Liver (tissue), 3 donors: ENCODE results near the gene PAH.

Source experiments
- CTCF ChIP-seq: fragments of 150-350 bp; IDR thresholded peaks from 2 replicates; pipeline ENCODE4 v1.5.1; 2017; ENCODE audit warnings: improper control_type of control experiment, low read depth, low read length; ENCODE audit not compliant: missing input control
- FOXA1 ChIP-seq: IDR thresholded peaks from 2 replicates; pipeline ENCODE4 v1.6.1; 2016; ENCODE audit warnings: antibody characterized with exemption
- GABPA ChIP-seq, 2 donors: IDR thresholded peaks in 1 of 2; conservative IDR thresholded peaks in 1 of 2; 2 replicates each; pipeline ENCODE4 v1.6.1; 2016; ENCODE audit warnings: antibody characterized with exemption in 2 of 2, mild to moderate bottlenecking in 1 of 2, moderate library complexity in 1 of 2
- HNF4A ChIP-seq, 2 donors: conservative IDR thresholded peaks; 2 replicates each; pipeline ENCODE4 v1.6.1; 2016; ENCODE audit warnings: antibody characterized with exemption in 2 of 2, mild to moderate bottlenecking in 2 of 2
- HNF4G ChIP-seq: IDR thresholded peaks from 2 replicates; pipeline ENCODE4 v1.6.1; 2016; ENCODE audit warnings: antibody characterized with exemption
- JUND ChIP-seq, 2 donors: IDR thresholded peaks; 2 replicates each; pipeline ENCODE4 v1.6.1; 2016; ENCODE audit warnings: antibody characterized with exemption in 2 of 2
- MAX ChIP-seq: IDR thresholded peaks from 2 replicates; pipeline ENCODE4 v1.6.1; 2016; ENCODE audit warnings: antibody characterized with exemption
- NR2F2 ChIP-seq: IDR thresholded peaks from 2 replicates; pipeline ENCODE4 v1.6.1; 2016; ENCODE audit warnings: antibody characterized with exemption
- RAD21 ChIP-seq, 2 donors: IDR thresholded peaks; 2 replicates each; pipeline ENCODE4 v1.6.1; 2016; ENCODE audit warnings: antibody characterized with exemption in 2 of 2, mild to moderate bottlenecking in 2 of 2
- SP1 ChIP-seq: IDR thresholded peaks from 2 replicates; pipeline ENCODE4 v1.6.1; 2018; ENCODE audit warnings: antibody characterized with exemption, mild to moderate bottlenecking
- TAF1 ChIP-seq: conservative IDR thresholded peaks from 2 replicates; pipeline ENCODE4 v1.6.1; 2016; ENCODE audit warnings: antibody characterized with exemption, mild to moderate bottlenecking
- YY1 ChIP-seq: IDR thresholded peaks from 2 replicates; pipeline ENCODE4 v1.6.1; 2016; ENCODE audit warnings: antibody characterized with exemption, mild to moderate bottlenecking
- TF ChIP-seq, protein P1 (sequence below): IDR thresholded peaks from 2 replicates; pipeline ENCODE4 v1.6.1; 2016; ENCODE audit warnings: antibody characterized with exemption, mild to moderate bottlenecking
- TF ChIP-seq, protein P2 (sequence below): IDR thresholded peaks from 2 replicates; pipeline ENCODE4 v1.6.1; 2016; ENCODE audit warnings: antibody characterized with exemption
- donor health status: healthy.
- donor health status: healthy.

- TF ChIP-seq CTCF, result no peak
- TF ChIP-seq YY1, result no peak
- TF ChIP-seq, protein P1, sequence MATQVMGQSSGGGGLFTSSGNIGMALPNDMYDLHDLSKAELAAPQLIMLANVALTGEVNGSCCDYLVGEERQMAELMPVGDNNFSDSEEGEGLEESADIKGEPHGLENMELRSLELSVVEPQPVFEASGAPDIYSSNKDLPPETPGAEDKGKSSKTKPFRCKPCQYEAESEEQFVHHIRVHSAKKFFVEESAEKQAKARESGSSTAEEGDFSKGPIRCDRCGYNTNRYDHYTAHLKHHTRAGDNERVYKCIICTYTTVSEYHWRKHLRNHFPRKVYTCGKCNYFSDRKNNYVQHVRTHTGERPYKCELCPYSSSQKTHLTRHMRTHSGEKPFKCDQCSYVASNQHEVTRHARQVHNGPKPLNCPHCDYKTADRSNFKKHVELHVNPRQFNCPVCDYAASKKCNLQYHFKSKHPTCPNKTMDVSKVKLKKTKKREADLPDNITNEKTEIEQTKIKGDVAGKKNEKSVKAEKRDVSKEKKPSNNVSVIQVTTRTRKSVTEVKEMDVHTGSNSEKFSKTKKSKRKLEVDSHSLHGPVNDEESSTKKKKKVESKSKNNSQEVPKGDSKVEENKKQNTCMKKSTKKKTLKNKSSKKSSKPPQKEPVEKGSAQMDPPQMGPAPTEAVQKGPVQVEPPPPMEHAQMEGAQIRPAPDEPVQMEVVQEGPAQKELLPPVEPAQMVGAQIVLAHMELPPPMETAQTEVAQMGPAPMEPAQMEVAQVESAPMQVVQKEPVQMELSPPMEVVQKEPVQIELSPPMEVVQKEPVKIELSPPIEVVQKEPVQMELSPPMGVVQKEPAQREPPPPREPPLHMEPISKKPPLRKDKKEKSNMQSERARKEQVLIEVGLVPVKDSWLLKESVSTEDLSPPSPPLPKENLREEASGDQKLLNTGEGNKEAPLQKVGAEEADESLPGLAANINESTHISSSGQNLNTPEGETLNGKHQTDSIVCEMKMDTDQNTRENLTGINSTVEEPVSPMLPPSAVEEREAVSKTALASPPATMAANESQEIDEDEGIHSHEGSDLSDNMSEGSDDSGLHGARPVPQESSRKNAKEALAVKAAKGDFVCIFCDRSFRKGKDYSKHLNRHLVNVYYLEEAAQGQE, result no peak
- no peak for TF ChIP-seq RAD21 (IDR thresholded peaks at IDR 0.05)
- TF ChIP-seq JUND (IDR thresholded peaks at IDR 0.05), result peak in 1 of 2 donors; percentile 33
- TF ChIP-seq HNF4A (conservative IDR thresholded peaks at IDR 0.05), result no peak
- no peak for TF ChIP-seq MAX
- TF ChIP-seq SP1, result no peak
- no peak for TF ChIP-seq GABPA (IDR thresholded peaks at IDR 0.05 in 1 of 2, conservative IDR thresholded peaks at IDR 0.05 in 1 of 2)
- no peak for TF ChIP-seq TAF1
- TF ChIP-seq FOXA1, result no peak
- peak; percentile 58 for TF ChIP-seq NR2F2
- TF ChIP-seq, protein P2, sequence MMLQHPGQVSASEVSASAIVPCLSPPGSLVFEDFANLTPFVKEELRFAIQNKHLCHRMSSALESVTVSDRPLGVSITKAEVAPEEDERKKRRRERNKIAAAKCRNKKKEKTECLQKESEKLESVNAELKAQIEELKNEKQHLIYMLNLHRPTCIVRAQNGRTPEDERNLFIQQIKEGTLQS, result peak; percentile 52
- no peak for TF ChIP-seq HNF4G
Observed at GRCh38 chr12:102913453-102914226, 3.4 kb downstream of the PAH start.
